GM10266 (cell line): Measurements from ENCODE around the gene ERO1B.
"Not testable (repeated sequence)": the region's sequence is repeated elsewhere in the genome, so short reads cannot be mapped to it uniquely, and the experiment has no call there.

Source experiments
- DNase-seq: peaks from one replicate; pipeline ENCODE4 v3.0.0; 2012; ENCODE audit errors: extremely low spot score
- TF ChIP-seq, protein P1 (sequence below): IDR thresholded peaks from 2 replicates; pipeline ENCODE4 v1.5.1; 2012; ENCODE audit warnings: mild to moderate bottlenecking, low read depth; ENCODE audit not compliant: control insufficient read depth, insufficient read depth; ENCODE audit errors: missing control alignments

ERO1B gene

DNA sequence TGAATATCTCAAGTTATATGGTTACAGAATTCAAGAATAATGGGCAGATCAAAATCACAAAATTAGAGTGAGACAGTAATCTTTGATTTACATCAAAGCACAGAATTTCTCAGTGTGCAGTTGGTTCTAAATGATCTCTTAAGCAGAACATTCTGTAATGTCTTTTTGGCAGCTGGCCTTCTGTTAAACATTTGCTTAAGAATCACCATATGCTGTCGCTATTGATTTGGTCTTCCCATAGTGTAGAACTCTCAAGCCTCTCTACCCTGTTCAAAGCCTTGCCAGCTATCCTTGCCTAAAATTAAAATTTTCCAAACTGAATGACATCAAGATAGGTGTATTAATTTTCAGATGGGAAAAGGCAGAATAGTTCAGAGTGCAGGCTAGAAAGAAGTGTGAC is 38.9 kb upstream of the ERO1B start:
- TF ChIP-seq, protein P1, sequence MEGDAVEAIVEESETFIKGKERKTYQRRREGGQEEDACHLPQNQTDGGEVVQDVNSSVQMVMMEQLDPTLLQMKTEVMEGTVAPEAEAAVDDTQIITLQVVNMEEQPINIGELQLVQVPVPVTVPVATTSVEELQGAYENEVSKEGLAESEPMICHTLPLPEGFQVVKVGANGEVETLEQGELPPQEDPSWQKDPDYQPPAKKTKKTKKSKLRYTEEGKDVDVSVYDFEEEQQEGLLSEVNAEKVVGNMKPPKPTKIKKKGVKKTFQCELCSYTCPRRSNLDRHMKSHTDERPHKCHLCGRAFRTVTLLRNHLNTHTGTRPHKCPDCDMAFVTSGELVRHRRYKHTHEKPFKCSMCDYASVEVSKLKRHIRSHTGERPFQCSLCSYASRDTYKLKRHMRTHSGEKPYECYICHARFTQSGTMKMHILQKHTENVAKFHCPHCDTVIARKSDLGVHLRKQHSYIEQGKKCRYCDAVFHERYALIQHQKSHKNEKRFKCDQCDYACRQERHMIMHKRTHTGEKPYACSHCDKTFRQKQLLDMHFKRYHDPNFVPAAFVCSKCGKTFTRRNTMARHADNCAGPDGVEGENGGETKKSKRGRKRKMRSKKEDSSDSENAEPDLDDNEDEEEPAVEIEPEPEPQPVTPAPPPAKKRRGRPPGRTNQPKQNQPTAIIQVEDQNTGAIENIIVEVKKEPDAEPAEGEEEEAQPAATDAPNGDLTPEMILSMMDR = no peak
- DNase-seq = no peak

DNA sequence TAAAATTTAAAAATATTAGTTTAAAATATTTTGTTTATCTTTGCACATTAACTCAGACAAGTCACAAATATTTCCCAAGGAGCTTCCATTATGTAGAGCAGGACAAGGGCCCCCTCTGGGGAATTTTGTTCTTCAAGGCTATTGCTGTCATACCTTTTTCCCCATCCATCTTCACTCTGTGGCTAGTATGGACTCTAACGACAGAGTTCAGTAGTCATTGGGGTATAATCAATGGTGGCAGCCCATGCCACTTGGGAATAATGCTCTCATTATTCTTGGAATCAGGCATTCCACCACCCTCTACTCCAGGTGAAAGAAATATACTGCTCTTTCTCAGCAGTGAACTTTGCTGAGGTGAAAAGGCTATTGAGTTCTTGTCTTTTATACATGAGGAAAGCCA is 38.5 kb upstream of the ERO1B start:
- TF ChIP-seq, protein P1 = no peak
- no peak for DNase-seq

DNA sequence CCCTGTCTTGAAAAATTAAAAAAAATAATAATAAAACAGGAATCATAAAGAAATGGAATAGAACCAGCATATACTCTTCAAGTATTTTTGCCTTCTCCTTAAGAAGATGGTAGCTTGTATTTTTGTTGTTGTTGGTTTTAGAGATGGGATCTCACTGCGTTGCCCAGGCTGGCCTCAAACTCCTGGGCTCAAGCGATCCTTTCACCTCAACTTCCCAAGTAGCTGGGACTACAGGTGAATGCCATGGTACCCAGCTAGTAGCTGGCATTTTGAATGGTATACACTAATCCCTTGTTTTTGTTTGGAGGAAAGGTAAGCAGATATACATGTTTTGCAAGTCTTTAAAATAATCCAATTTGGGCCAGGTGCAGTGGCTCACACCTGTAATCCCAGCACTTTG is 34.7 kb upstream of the ERO1B start:
- no peak for DNase-seq
- TF ChIP-seq, protein P1 = no peak

DNA sequence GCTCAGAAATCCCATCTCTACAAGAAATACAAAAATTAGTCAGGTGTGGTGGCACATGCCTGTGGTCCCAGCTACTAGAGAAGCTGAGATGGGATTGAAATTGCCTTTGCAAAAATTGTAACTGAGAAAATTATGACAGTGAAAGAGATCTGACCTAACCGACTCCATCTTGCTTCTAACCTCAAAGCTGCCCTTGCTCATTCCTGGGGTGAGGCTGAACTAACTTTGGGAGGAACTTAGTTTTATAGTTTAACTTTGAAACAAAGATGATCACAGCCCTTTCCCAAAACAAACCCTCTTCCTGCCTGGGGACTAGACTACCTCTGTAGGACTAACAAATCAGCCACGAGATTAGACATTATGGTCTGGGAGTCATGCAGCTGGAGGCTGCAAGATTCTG is 33.8 kb upstream of the ERO1B start:
- TF ChIP-seq, protein P1 = no peak
- DNase-seq = no peak

DNA sequence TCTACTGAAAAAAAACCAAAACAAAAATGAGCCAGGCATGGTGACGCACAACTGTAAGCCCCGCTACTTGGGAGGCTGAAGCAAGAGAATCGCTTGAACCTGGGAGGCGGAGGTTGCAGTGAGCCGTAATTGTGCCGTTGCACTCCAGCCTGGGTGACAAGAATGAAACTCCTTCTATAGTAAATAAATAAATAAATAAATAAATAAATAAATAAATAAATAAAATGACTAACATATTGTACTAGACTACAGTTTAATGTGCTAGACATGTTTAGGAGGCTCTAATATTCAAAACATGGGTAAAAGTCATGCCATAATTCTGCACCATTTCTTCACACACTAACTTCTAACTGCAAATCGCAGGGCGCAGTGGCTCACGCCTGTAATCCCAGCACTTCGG is 33.3 kb upstream of the ERO1B start:
- TF ChIP-seq, protein P1 = no peak
- DNase-seq = no peak

DNA sequence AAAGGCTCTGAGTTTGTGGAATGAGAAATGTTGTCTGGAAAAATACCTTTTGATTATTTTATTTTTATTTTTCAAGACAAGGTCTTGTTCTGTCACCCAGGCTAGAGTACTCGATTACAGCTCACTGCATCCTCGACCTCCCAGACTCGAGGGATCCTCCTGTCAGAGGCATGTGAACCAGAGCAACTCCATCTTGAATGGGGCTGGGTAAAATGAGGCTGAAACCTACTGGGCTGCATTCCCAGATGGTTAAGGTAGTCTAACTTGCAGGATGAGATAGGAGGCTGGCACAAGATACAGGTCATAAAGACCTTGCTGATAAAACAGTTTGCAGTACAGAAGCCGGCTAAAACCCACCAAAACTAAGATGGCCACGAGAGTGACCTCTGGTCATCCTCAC is 32.3 kb upstream of the ERO1B start:
- DNase-seq = not testable (repeated sequence)

DNA sequence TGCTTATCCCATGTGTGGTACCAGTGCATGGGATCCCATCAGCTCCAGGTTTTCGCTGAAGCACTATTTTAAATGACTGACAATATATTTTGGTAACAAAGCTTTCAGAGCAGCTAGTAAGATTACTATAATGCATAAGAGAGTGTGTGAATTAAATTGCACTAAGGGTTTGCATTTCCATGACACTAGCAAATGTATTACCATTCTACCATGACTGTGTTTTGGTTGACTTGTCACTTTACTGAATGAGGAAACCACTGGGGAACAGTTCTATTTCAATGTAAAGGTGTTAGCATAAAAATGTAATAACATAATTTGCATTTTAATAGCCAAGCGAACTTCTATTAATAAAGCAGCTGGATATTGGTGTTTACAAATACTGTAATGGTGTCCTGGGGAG is 31.7 kb upstream of the ERO1B start:
- TF ChIP-seq, protein P1 = no peak
- no peak for DNase-seq

DNA sequence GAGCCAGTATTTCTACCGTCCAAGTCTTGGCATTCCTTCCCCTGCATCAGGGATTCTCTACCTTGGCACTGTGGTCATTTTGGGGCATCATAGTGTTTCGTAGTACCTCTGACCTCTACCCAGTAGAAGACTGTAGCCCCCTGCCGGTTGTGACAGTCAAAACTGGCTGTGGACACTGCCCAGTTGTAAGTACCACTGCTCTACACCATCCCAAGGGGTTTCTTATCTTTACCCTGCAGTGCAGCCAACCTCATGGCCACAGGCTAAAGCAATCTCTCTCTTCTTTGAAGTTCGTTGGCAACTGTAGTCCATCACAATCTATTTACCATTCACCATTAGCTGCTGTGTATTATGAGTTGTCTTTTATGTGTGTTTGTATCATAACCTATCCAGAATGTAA is 29.3 kb upstream of the ERO1B start:
- TF ChIP-seq, protein P1 = no peak
- DNase-seq = no peak
